ENCODE data around the gene ZDHHC22.

ZDHHC22 gene

DNA sequence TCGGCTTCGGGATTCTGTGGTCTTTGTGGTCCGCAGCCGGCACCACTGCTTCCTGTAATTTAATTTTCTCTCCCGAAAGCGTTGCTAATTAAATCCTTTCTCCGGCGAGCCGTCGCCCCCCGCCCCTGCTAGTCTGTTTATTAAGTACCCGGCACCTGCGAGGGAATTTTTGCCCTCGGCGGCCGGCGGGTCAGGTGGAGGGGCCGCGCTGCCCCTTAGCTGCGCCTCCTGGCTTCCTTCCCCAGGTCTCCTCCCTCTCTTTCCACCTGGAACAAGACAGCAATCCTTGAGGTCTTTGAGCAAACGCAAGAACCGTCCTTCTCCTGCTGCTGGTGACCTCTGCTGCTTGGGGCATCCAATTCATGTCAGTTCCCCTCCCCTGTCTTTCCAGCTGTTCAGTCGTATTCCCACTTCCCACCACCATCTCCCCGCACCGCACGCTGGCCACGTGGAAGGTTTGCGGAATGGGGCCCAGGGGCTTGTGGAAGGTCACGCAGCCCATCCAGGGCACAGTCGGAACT is 16.2 kb downstream of the ZDHHC22 start:
- DNase-seq (no peak), ATAC-seq (no peak)
- Mint-ChIP-seq H3K9me3 (no peaks in the 10 kb centered on the region), H3K4me1 (peaks cover 22% of the 10 kb centered on the region), H3K4me3 (peak overlapping the region; percentile 55), H3K27ac (no peak overlapping the region), H3K36me3 (ENCODE audit: low read depth) (no peaks in the 10 kb centered on the region), H3K27me3 (peaks cover 25% of the 10 kb centered on the region)

DNA sequence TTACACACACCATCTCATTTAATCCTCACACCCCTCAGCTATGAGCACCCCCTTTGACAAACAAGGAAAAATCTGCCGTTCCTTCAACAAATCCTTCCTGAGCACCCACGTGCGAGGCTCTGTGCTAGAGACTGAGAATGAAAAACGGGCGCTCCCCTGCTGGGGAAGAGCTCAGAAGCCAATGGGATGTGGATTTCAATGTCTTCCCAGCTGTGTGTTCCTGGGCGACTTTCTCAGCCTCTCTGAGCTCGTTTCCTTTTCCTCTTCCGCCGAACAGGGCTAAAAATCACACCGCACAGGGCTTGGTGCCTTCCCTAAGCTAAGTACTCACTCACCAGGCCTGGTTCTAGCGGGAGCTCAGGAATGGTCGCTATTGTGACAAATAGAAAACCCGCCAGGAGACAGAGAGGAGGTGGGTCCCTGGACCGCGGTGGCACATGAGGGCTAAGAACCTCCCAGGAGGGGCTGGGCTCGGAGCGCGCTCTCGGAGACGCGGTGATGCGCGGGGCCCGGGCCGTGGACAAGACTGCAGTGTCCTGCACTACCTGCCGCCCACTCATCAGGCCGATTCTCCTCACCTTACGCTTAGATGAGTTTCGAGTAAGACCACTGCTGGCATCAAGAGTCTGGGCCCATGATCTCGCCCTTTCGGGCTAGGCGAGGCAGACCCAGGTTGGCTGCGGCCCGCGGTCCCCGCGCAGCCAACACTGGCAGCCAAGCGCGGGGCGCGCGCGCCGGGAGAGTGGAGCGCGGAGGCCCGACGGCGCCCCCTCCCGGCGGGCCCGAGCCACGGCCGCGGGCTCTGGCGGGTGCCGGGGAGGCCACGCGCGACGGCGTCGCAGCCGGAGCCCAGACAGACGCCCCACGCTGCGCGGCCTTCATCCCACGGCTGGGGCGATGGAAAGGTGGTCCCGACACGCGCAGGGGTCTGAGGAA is 17.0 kb downstream of the ZDHHC22 start:
- peaks cover 24% of the 10 kb centered on the region for H3K27me3 Mint-ChIP-seq
- peak; percentile 55 for DNase-seq

DNA sequence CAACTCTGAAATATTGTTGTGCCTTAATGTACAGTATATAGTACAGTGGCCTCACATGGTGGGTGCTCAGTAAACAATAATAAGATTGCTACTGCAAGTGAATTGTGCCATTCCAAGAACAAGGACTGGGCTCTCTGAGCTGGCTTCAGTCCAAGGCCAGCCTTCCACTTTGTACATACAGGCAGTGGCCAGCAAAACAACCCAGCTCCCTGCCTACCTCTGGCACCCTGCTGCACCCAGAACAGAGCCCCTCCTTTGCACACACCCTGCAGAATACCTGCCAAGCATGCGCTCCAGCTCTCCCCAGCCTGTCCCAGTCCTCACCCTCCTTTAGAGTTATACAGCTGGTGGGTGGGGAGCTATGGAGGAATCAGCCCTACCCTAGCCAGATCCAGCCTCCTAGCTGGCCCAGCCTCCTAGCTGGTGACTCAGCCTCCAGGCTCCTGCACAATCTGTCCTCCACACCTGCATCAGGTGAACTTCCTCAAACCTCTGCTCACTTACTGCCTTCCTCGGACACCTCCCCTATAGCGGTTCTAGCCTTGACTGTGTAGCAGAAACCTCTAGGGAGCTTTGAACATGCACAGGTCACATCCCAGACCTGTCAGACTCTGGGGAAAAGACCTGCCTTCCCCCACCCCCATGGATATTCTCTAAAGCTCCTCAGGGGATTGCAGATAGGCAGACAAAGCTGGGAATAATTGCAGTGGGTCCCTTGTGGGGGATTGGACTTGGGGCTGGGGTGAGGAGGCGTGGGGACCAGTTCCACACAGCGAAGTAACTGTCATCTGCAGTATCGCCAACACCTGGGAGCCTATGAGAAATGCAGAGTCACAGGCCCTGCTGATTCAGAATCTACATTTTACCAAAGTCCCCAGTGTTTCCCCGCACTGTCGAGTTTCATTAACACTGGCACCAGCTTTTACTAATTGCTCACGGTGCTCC is 17.9 kb downstream of the ZDHHC22 start:
- Mint-ChIP-seq H3K4me1 (peaks cover 22% of the 10 kb centered on the region), H3K4me3 (no peak overlapping the region), H3K27ac (no peak overlapping the region), H3K36me3 (ENCODE audit: low read depth) (no peaks in the 10 kb centered on the region), H3K9me3 (no peaks in the 10 kb centered on the region), H3K27me3 (peaks cover 22% of the 10 kb centered on the region)
- no peak for ATAC-seq
- no peak for DNase-seq

More for the DNA sequence above, 17.0 kb downstream of the ZDHHC22 start:
- Mint-ChIP-seq H3K27ac (no peak overlapping the region), H3K9me3 (no peaks in the 10 kb centered on the region), H3K36me3 (ENCODE audit: low read depth) (no peaks in the 10 kb centered on the region), H3K4me3 (peak overlapping the region; percentile 61), H3K4me1 (peaks cover 22% of the 10 kb centered on the region)
- peak; percentile 55 for ATAC-seq

DNA sequence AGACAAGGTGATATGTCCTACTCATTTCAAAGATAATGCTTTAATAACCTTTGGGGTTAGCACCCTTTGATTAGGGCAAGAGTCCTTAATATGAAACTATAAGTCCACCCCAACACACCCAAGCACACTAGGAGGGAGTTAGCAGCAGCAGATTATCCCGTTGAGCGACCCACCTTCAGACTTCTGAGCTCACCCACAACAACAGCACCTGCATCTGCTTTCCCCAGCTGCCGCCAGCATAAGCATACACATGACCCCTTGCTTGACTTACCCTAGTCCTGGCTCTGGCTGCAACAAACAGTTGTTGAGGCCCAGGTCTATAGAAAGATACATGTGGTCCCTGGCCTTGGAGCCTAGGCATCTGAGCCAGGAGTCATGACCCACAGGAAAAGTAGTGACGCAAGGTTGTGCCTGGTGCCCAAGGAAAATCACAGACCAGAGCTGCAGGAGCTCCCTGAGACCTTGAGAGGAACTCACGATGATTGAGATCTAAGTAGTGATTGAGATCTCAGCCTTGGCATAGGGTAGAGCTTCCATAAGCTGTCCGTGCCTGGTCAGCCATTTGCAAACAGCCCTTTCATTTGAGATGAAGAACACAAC is 19.0 kb downstream of the ZDHHC22 start:
- H3K36me3 Mint-ChIP-seq (ENCODE audit: low read depth): no peaks in the 10 kb centered on the region
- DNase-seq (no peak), ATAC-seq (no peak)
- peaks cover 17% of the 10 kb centered on the region for H3K27me3 Mint-ChIP-seq
- H3K27ac Mint-ChIP-seq: no peak overlapping the region
- H3K4me1 Mint-ChIP-seq: peaks cover 22% of the 10 kb centered on the region
- no peaks in the 10 kb centered on the region for H3K9me3 Mint-ChIP-seq
- H3K4me3 Mint-ChIP-seq: no peak overlapping the region

DNA sequence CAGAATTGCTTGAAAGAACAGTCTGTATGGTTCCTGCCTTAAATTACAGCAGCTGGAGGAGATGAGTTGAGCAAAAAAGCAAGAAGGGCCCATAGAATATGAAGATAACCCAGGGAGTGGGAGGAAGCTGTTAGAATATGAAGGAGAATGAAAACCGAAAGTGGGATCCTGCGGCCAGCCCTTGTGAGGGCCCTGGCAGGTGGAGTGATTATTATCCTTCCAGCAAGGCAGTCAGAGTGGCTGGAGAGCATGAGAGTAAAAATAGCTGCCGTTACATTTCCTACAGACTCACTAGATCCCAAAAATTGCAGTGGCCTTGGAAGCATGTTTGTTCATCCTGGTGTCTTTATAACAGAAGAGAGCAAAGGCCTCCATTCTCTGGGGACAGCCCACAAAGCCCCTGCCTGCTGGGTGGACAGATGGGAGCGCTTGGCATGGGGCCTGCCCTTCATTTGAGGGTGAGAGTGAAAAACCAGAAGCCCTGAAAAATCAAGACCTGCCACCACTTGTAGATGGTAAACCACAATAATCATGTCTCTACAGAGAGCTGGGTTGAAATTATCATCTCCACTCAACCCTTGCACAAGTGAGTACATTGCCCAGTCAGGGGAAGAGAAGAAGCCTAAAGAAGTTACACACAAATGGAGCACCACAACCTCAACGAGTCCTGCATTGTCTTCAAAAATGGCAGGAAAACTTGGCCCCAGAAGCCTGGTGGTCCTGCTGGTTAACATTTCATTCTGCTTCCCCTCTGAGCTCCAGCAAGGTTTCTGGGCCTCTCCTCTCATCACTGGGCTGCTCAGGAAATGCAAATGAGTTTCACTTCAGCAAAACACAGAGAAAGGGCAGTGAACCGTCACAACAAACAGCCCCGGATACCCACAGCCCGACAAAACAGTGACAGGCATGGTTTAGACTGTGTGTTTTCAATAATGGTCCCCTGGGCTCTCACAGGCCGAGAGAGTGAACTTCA is 20.5 kb downstream of the ZDHHC22 start:
- DNase-seq: no peak
- peak; percentile 49 for ATAC-seq
- Mint-ChIP-seq H3K9me3 (no peaks in the 10 kb centered on the region), H3K4me3 (no peak overlapping the region), H3K27me3 (peaks cover 11% of the 10 kb centered on the region), H3K4me1 (peaks cover 22% of the 10 kb centered on the region), H3K27ac (peak overlapping the region; percentile 75), H3K36me3 (ENCODE audit: low read depth) (no peaks in the 10 kb centered on the region)

DNA sequence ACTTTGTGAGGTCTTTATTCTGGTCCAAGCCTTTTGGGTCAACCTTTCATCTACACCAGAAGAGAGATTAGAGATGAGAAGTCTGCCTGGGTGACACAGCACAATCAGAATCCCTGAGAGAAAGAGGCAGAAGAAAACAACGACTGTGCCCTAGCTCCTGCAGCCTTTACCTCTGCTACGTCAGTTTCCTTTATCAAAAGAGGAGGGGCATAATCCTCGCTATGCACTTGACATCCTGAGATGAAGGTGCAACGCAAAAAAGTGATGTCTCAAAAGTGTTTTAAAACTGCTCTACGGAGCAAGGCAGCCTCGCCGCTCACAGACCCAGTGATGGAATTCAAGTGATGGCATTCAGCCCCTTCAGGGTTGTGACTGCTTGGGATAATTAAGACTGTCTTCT is 21.7 kb downstream of the ZDHHC22 start:
- DNase-seq: no peak
- H3K9me3 Mint-ChIP-seq: no peaks in the 10 kb centered on the region
- peaks cover 2% of the 10 kb centered on the region for H3K27me3 Mint-ChIP-seq
- peaks cover 20% of the 10 kb centered on the region for H3K4me1 Mint-ChIP-seq
- no peak overlapping the region for H3K4me3 Mint-ChIP-seq
- ATAC-seq: no peak
- peaks cover 3% of the 10 kb centered on the region for H3K36me3 Mint-ChIP-seq (ENCODE audit: low read depth)
- H3K27ac Mint-ChIP-seq: no peak overlapping the region

DNA sequence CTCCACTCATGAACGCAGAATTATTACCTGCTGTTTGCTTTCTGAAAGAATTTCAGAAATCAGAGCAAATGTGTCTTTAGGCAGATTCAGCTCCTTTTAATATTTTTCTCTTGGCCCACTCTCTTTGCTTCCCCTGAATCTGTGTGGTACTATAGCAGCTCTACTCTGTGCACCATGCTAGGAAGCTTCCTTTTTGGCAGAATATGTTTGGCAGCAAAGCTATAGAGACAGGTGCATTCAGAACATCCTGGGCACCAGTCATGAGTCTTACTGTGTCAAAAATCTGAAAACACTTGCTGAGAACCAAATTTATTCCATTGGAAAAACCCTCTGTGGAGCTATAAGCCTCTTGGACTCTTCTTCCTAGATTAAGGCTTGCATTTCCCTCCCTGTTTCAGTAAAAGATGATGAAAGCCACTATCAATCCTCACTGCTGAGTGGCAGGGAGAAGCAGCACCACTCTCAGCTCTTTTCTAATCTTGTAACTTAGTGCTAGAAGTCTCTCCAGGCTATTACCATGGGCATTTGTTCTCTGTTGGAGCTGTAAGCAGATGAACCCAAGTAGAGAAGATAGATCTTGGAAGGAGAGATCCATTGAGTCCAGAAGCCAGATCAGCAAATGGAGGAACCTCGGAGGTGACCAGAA is 25.3 kb downstream of the ZDHHC22 start:
- ATAC-seq: no peak
- Mint-ChIP-seq H3K27ac (no peak overlapping the region), H3K4me1 (peaks cover 8% of the 10 kb centered on the region), H3K9me3 (no peaks in the 10 kb centered on the region), H3K36me3 (ENCODE audit: low read depth) (peaks cover 20% of the 10 kb centered on the region), H3K4me3 (no peak overlapping the region), H3K27me3 (no peaks in the 10 kb centered on the region)
- DNase-seq: no peak

DNA sequence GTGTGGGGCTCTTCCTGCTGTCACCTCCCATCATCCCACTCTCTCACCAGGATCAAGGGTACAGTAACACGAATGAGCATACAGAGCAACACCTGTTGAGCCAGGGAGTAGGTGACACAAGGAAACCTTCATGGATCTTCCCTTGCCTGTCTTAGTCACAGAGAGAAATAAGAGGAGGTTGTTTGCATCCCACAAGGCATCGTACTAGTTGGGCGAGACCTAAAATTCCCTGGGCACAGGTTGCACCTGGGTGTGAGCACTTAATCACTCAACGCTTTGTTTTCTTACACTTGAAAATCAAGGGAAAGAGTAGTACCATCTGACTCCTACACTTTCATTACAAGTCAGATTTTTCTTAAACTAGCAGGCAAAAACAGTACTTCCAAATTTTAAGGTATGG is 27.0 kb downstream of the ZDHHC22 start:
- no peak overlapping the region for H3K27ac Mint-ChIP-seq
- no peak for DNase-seq
- peaks cover 22% of the 10 kb centered on the region for H3K36me3 Mint-ChIP-seq (ENCODE audit: low read depth)
- H3K9me3 Mint-ChIP-seq: no peaks in the 10 kb centered on the region
- H3K4me3 Mint-ChIP-seq: no peak overlapping the region
- ATAC-seq: no peak
- H3K27me3 Mint-ChIP-seq: no peaks in the 10 kb centered on the region
- H3K4me1 Mint-ChIP-seq: no peaks in the 10 kb centered on the region

DNA sequence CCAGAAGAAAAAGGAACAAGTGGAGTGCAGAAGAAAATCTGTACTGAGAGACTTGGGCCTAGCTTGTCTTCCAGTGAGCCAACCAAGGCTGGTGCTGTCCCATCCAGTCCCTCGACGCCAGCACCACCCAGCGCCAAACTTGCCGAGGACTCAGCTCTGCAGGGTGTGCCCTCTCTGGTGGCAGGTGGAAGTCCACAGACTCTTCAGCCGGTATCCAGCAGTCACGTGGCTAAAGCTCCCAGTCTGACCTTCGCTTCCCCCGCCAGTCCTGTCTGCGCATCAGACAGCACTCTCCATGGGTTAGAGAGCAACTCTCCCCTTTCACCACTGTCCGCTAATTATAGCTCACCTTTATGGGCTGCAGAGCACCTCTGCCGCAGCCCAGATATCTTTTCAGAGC is 27.9 kb downstream of the ZDHHC22 start:
- DNase-seq (no peak), ATAC-seq (no peak)
- Mint-ChIP-seq H3K36me3 (ENCODE audit: low read depth) (peaks cover 26% of the 10 kb centered on the region), H3K4me3 (no peak overlapping the region), H3K27me3 (no peaks in the 10 kb centered on the region), H3K27ac (no peak overlapping the region), H3K4me1 (no peaks in the 10 kb centered on the region), H3K9me3 (no peaks in the 10 kb centered on the region)

DNA sequence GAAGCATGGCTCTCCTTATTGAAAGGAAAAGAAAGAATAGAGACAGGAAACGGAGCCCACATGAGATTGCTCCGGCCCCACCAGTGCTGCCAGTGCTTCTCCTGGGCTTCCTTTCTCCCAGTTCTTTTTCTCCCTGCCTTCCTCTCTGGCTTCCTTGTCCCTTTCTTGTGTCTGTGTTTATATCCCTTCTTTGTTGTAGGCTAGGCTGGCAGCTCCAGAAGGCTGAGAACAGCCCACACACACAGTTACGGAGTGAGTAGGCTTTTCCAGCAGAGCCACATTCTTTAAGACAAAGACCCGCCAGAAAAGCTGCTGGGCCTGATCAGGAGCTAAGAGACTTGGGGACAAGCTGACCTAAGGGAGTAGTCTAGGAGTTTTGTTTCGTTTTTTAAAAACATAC is 30.6 kb downstream of the ZDHHC22 start:
- Mint-ChIP-seq H3K9me3 (no peaks in the 10 kb centered on the region), H3K27me3 (no peaks in the 10 kb centered on the region), H3K27ac (no peak overlapping the region), H3K4me1 (no peaks in the 10 kb centered on the region), H3K4me3 (no peak overlapping the region), H3K36me3 (ENCODE audit: low read depth) (peaks cover 38% of the 10 kb centered on the region)
- no peak for DNase-seq
- no peak for ATAC-seq

DNA sequence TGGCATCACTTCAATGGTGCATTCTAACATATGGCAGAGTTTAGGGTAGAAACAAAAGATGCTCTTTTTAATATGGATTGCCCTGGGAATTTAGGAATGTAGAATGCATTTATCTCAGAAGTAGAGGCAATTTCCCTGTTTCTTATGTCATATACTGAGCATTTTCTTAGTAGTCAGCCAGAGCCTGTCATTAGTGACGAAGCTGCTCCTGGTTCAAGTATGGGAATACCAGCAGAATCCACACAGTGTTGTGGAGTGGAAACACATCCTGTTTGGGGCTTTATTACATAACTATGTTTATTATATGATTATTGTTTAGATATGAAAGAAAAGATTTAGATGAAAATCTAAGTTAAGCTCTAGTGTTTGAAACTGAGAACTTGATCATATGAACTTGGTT is 31.3 kb downstream of the ZDHHC22 start:
- ATAC-seq: no peak
- Mint-ChIP-seq H3K36me3 (ENCODE audit: low read depth) (peaks cover 38% of the 10 kb centered on the region), H3K9me3 (no peaks in the 10 kb centered on the region), H3K4me1 (no peaks in the 10 kb centered on the region), H3K27ac (no peak overlapping the region), H3K4me3 (no peak overlapping the region), H3K27me3 (no peaks in the 10 kb centered on the region)
- DNase-seq: no peak

DNA sequence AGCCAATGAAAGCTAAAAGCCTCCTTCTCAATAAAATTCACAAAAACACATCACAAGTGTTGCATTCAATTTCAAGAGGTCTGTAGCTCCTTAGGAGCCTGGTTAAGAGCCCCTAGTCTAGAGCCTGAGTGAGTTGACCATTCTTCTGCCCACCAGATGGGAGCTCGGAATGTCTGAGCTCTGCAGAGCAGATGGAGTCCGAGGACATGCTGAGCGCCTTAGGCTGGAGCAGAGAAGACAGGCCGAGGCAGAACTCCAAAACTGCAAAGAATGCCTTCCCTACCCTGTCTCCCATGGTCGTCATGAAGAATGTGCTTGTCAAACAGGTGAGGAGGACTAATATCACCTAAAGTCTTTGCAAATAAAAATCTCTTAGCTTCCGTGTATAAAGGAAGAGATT is 31.9 kb downstream of the ZDHHC22 start:
- ATAC-seq (no peak), DNase-seq (no peak)
- H3K9me3 Mint-ChIP-seq: no peaks in the 10 kb centered on the region
- H3K27ac Mint-ChIP-seq: no peak overlapping the region
- no peaks in the 10 kb centered on the region for H3K4me1 Mint-ChIP-seq
- no peak overlapping the region for H3K4me3 Mint-ChIP-seq
- no peaks in the 10 kb centered on the region for H3K27me3 Mint-ChIP-seq
- H3K36me3 Mint-ChIP-seq (ENCODE audit: low read depth): peaks cover 34% of the 10 kb centered on the region

DNA sequence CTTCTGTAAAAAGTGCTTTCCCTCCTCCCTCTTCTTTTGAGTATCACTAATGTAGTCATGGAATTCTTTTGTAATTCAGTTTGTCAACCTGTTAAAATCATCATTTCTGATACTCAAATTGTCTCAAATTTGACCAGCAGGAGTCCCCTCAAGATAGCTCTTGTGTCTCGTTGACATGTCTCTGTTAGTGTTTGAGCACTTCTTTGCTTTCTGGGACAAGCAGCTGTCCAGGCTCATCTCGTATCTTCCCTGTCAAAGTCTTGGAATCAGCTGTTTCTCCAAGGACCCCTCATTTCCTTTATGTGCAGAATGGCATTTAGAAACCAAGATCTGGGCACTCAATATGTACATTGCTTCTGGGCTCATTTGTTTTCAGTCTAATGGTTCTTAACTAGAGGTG is 32.8 kb downstream of the ZDHHC22 start:
- ATAC-seq (no peak), DNase-seq (no peak)
- H3K9me3 Mint-ChIP-seq: no peaks in the 10 kb centered on the region
- no peaks in the 10 kb centered on the region for H3K27me3 Mint-ChIP-seq
- no peak overlapping the region for H3K27ac Mint-ChIP-seq
- no peak overlapping the region for H3K4me3 Mint-ChIP-seq
- peaks cover 28% of the 10 kb centered on the region for H3K36me3 Mint-ChIP-seq (ENCODE audit: low read depth)
- H3K4me1 Mint-ChIP-seq: no peaks in the 10 kb centered on the region
